ENCODE results near the gene SPANXA1.
"Not testable (repeated sequence)": the region's sequence is repeated elsewhere in the genome, so short reads cannot be mapped to it uniquely, and the experiment has no call there.

The SPANXA1 gene, protein sequence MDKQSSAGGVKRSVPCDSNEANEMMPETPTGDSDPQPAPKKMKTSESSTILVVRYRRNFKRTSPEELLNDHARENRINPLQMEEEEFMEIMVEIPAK

DNA sequence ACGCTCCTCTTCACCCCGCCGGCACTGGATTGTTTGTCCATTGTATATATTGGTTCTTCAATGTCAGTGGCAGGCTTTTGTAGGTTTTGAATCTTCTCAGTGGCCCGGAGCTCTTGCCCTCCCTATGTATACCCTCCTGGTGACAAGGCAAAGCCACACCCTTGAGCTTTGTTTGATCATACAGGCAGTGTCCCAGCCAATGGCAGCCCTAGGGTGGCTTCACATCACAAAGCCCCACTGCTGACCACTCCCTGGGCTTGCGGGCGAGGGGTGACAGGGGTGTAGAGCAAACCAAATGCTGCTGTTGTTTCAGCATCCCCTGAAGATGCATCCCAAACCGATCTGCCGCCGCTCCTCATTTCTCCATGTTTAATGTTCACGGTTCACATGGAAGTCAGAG, at the start of gene SPANXA1:
TSS of gene SPANXA1 (minus strand) at position 101 of the 400 bp plus-strand sequence. CDS start at position 41, 60 bp downstream.
- DNase-seq: not testable (repeated sequence)

DNA sequence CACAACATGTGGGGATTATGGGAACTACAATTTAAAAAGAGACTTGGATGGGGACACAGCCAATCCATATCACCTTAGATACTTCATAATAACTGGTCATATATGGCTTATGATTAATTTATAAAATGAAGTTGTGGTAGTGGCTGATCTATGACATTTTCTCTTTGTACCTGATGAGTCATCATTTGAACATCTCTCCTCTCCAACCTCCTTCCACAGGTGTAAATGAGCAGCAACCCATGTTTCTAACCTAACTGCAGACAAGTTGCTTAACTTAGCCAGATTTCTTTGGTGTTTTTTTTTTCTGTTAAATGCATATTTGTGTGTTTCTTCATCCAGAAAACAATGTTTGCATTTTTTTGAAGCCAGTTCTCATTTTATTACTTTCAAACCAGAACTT, 47.6 kb upstream of the SPANXA1 start:
- DNase-seq: no peak

DNA sequence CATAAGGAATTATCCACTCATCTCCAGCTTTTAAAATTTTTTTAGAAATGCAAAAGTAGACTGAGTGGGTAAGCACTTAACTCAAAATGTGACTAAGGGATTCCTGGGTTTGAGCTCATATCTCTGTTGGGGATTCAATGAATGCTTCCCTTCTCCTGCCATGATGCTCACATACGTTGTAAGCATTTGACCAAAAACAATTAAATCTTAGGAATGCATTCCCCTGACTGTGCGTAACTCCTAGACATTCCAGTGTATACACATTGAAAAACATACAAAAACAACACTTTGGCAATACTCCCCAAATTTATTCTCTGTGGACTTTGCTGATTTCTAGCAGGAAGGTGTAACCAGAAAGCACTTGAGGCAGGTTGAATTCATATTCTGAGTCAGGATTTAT, 34.8 kb upstream of the SPANXA1 start:
- no peak for DNase-seq

DNA sequence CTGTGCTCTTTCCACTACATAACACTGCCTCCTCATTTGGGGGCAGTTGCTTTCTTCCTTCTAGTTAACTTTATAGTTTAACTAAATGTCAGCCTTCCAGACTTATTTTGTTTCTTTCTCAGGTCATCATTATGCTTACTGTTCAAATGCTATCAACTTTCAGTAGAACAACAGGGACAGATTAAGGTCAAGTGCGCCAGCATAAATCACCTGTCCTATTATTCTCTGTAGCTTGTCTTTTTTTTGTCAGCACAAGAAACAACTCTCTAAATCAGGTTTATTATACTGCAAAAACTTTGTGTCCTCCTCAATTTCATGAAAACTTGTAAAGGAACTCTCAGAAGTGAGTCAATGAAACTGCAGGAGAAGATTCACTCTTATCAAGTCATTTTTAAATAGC, 24.6 kb upstream of the SPANXA1 start:
- no peak for DNase-seq

DNA sequence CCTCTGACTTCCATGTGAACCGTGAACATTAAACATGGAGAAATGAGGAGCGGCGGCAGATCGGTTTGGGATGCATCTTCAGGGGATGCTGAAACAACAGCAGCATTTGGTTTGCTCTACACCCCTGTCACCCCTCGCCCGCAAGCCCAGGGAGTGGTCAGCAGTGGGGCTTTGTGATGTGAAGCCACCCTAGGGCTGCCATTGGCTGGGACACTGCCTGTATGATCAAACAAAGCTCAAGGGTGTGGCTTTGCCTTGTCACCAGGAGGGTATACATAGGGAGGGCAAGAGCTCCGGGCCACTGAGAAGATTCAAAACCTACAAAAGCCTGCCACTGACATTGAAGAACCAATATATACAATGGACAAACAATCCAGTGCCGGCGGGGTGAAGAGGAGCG, 4.9 kb upstream of the SPANXA1 start, which contains the start of gene SPANXA2:
TSS of gene SPANXA2 (plus strand) at position 301 of the 400 bp plus-strand sequence. CDS start at position 361, 60 bp downstream.
- DNase-seq: not testable (repeated sequence)

DNA sequence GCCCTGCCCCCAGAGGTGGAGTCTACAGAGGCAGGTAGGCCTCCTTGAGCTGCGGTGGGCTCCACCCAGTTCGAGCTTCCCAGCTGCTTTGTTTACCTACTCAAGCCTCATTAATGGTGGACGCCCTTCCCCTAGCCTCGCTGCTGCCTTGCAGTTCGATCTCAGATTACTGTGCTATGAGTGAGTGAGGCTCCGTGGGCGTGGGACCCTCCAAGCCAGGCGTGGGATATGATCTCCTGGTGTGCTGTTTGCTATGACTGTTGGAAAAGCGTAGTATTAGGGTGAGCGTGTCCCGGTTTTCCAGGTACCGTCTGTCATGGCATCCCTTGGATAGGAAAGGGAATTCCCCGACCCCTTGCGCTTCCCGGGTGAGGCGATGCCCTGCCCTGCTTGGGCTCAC, 42.0 kb downstream of the SPANXA1 start:
- DNase-seq: not testable (repeated sequence)
